Activated CD4-positive, alpha-beta memory T cell treated with anti-CD3 and anti-CD28 coated beads, Interleukin-2, amount 10 ng/mL, durations not matched to agents 7 days and 5 days (primary cell): ENCODE measurements around the gene DSCAM. TPM values are rescaled to one million over a fixed set of nuclear protein-coding genes. Genes with fewer than 3 reads are reported as not detected.

Source experiments
- CTCF ChIA-PET: fragments of 350-600 bp; sonication (Branson Sonifier 250); formaldehyde crosslinking; loops from one replicate; lab custom pipeline; 2021; ENCODE audit warnings: antibody characterized with exemption, inconsistent platforms; lab: Charles Lee
- POLR2A ChIA-PET: fragments of 350-600 bp; sonication (Branson Sonifier 250); formaldehyde crosslinking; loops from one replicate; lab custom pipeline; 2021; ENCODE audit warnings: antibody characterized with exemption; lab: Charles Lee
- DNase-seq: peaks from one replicate; pipeline ENCODE4 v3.0.0-alpha.2; 2020
- H3K27ac Mint-ChIP-seq: one replicate; pipeline ENCODE4 v1.8.0; 2021; ENCODE audit warnings: mild to moderate bottlenecking, mixed read lengths
- H3K27me3 Mint-ChIP-seq: one replicate; pipeline ENCODE4 v1.8.0; 2021; ENCODE audit warnings: mixed read lengths
- H3K36me3 Mint-ChIP-seq: one replicate; pipeline ENCODE4 v1.8.0; 2021; ENCODE audit warnings: low read depth, mixed read lengths
- H3K4me1 Mint-ChIP-seq: one replicate; pipeline ENCODE4 v1.8.0; 2021; ENCODE audit warnings: mixed read lengths
- H3K4me3 Mint-ChIP-seq: one replicate; pipeline ENCODE4 v1.8.0; 2021; ENCODE audit warnings: mild to moderate bottlenecking, mixed read lengths
- H3K9me3 Mint-ChIP-seq: one replicate; pipeline ENCODE4 v1.8.0; 2021; ENCODE audit warnings: mixed read lengths
- total RNA-seq, 2 experiments: library from RNA; stranded (reverse); gene quantifications; one replicate each; pipeline ENCODE4 v1.2.3, GENCODE V29; 2021

The DSCAM gene
- total RNA-seq, 2 experiments from 2014 or later, result not detected

DNA sequence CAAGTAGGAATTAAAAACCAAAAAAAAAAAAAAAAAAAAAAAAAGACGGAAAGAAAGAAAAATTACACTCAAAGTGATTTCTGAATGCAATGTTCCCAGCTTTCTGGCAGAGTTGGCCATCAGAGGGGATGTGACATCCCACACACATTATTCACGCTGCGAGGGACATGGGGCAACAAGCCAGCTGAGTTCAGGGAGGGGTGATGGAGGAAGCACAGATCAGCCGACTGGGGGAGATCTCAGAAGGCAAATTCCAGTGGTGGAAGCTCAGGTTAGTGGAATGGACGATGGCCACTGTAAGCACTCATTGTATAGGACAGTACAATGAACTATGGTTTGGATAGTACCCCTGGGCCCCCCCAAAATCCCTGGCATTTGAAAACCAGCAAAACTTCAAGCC lies 667.8 kb downstream of the DSCAM start:
- POLR2A ChIA-PET, result no interaction called here
- CTCF ChIA-PET, result interaction anchor here (0.7 kb wide), 1 partner anchor 27 kb away, joined by 5 read pairs; no protein-coding TSS in a partner anchor
- no peaks in the 10 kb centered on the region for H3K27me3 Mint-ChIP-seq
- H3K4me3 Mint-ChIP-seq, result no peak overlapping the region
- DNase-seq, result no peak
- H3K9me3 Mint-ChIP-seq, result peaks cover 48% of the 10 kb centered on the region
- peaks cover 9% of the 10 kb centered on the region for H3K36me3 Mint-ChIP-seq
- no peaks in the 10 kb centered on the region for H3K4me1 Mint-ChIP-seq
- no peak overlapping the region for H3K27ac Mint-ChIP-seq

DNA sequence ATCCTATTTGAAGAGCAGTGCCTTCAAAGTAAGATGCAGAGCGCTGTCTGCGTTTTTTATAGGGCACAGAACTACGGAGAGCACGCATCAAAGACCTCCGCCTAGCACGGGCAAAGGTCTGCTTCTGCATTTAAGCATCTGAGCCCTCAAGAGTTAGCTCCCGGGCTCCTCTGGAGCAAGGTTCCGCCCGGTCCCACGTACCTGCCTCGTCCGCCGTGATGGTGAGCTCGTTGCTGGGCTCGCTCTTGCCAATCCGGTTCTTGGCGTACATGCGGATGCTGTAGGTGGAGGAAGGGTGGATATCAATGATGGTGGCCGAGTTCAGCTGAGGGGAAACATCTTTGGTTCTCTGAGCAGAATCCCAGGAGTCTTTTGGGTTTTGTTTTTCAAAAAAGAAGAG lies 668.2 kb downstream of the DSCAM start:
- peaks cover 9% of the 10 kb centered on the region for H3K36me3 Mint-ChIP-seq
- DNase-seq, result no peak
- H3K27ac Mint-ChIP-seq, result no peak overlapping the region
- CTCF ChIA-PET, result interaction anchor here (0.7 kb wide), 1 partner anchor 27 kb away, joined by 5 read pairs; no protein-coding TSS in a partner anchor
- H3K9me3 Mint-ChIP-seq, result peaks cover 47% of the 10 kb centered on the region
- POLR2A ChIA-PET, result no interaction called here
- H3K4me1 Mint-ChIP-seq, result no peaks in the 10 kb centered on the region
- no peak overlapping the region for H3K4me3 Mint-ChIP-seq
- H3K27me3 Mint-ChIP-seq, result no peaks in the 10 kb centered on the region

DNA sequence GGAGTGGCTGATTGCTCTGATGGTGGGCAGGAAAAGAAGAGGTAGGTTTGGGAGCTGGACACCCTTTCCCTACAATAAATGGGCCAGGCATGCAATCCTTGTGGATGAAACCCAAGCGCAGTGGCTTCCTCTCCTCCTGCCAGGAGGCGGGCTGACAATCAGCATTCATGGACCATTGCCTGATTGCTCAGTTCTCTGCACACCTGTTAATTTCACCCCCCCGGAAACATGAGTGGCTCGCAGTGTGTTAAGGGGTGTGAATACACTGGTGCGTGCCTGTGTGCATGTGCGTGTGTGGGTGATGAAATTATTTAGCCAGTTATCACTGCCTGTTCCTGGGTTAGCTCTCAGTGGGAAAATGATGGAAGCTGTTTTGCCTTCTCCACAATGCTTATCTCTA lies 669.0 kb downstream of the DSCAM start:
- Mint-ChIP-seq H3K27ac (no peak overlapping the region), H3K36me3 (peaks cover 9% of the 10 kb centered on the region)
- POLR2A ChIA-PET, result no interaction called here

DNA sequence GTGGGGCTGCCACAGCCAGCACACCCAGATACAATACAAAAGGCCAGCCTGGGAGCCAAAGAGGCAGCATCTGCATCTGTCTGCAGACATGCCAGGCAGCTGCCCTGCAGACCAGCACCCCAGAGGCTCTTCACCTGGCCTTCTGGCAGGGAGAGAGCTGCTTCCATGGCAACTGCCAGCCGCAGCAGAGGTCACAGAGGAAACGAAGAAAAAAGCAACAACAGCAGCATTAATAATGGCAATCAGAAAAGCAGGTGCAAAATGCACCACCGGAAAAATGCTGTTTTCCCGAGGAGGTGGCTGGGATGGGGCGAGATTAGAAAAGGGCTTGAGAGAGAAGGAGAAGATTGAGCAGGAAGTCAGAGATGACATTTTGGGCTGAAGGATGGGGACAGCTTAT lies 670.2 kb downstream of the DSCAM start:
- no peak for DNase-seq
- ChIA-PET CTCF (no interaction called here), POLR2A (no interaction called here)
- Mint-ChIP-seq H3K4me3 (no peak overlapping the region), H3K9me3 (peaks cover 45% of the 10 kb centered on the region), H3K27ac (no peak overlapping the region), H3K4me1 (no peaks in the 10 kb centered on the region), H3K36me3 (peaks cover 2% of the 10 kb centered on the region), H3K27me3 (no peaks in the 10 kb centered on the region)

More for the DNA sequence above, 669.0 kb downstream of the DSCAM start:
- Mint-ChIP-seq H3K4me1 (no peaks in the 10 kb centered on the region), H3K4me3 (no peak overlapping the region), H3K9me3 (peaks cover 46% of the 10 kb centered on the region), H3K27me3 (no peaks in the 10 kb centered on the region)
- CTCF ChIA-PET, result no interaction called here
- no peak for DNase-seq

DNA sequence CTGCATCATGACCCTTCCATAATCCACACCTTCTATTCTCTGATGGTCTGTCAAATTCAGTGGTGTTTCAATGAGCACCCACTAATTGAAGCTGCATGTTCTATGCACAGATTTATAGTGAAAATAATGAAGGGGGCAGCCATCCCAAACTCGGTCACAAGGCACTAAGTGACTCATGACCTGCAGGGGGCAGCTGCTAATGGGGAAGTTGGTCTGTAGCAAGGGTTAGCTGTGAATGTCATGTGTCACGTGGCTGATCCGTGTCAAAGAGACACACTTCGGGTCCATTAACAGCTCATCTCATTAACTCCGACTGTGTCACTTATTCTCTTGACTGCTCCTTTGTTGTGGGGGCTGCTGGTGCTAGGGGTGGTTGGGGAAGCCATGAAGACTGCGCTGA lies 673.1 kb downstream of the DSCAM start:
- ChIA-PET POLR2A (no interaction called here), CTCF (no interaction called here)
- H3K4me1 Mint-ChIP-seq, result no peaks in the 10 kb centered on the region
- H3K27ac Mint-ChIP-seq, result no peak overlapping the region
- no peaks in the 10 kb centered on the region for H3K36me3 Mint-ChIP-seq
- no peak overlapping the region for H3K4me3 Mint-ChIP-seq
- no peaks in the 10 kb centered on the region for H3K27me3 Mint-ChIP-seq
- DNase-seq, result no peak
- peaks cover 36% of the 10 kb centered on the region for H3K9me3 Mint-ChIP-seq

DNA sequence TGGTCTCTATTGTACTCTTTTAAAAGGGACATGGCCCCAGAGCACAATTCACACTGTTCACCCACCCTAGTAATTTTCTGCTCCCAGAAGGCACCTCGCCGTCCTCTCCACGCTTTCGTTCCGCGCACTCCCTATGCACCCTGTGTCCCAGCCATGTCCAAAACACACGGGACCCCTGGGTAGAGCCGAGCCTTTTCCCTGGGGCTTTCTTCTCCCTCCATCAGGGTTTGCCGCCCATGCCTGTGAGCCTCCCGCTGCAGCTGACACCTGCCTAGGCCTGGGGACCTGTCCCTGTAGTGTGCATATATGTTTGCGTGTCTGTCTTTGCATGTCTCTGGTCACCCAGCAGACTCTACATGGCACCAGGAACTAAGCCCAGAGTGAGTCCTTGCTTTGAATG lies 677.0 kb downstream of the DSCAM start:
- POLR2A ChIA-PET, result no interaction called here
- no peaks in the 10 kb centered on the region for H3K36me3 Mint-ChIP-seq
- H3K4me3 Mint-ChIP-seq, result no peak overlapping the region
- H3K4me1 Mint-ChIP-seq, result no peaks in the 10 kb centered on the region
- H3K27me3 Mint-ChIP-seq, result no peaks in the 10 kb centered on the region
- H3K9me3 Mint-ChIP-seq, result peaks cover 41% of the 10 kb centered on the region
- DNase-seq, result no peak
- CTCF ChIA-PET, result no interaction called here
- H3K27ac Mint-ChIP-seq, result no peak overlapping the region

DNA sequence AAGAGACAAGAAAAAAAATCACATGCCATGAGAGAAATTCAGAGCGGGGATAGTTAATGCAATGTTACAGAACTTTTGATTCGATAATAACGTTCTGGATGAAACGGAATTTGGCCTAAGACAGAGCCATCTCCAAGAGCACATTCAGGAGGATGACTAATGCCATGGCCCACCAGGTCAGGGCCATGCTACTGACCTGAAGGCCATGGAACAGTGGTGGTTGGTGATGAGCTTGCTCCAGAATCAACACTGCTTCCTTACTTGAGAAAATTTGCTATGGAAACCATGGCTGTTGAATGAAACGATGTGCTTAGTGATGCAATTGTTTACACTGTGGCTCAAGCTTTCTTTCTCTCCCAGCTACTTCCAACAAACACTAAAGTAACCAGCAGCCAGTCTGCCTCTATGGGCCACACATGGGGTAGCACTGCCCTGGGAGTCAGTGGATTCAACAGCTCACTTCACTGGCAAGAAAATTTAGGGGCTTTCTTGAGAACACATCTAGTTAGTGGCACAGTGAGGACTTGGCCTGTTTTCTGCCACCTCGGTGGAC lies 680.6 kb downstream of the DSCAM start:
- Mint-ChIP-seq H3K36me3 (no peaks in the 10 kb centered on the region), H3K27me3 (no peaks in the 10 kb centered on the region), H3K9me3 (peaks cover 33% of the 10 kb centered on the region), H3K27ac (no peak overlapping the region), H3K4me3 (no peak overlapping the region), H3K4me1 (no peaks in the 10 kb centered on the region)
- CTCF ChIA-PET, result no interaction called here
- POLR2A ChIA-PET, result no interaction called here
- DNase-seq, result no peak

DNA sequence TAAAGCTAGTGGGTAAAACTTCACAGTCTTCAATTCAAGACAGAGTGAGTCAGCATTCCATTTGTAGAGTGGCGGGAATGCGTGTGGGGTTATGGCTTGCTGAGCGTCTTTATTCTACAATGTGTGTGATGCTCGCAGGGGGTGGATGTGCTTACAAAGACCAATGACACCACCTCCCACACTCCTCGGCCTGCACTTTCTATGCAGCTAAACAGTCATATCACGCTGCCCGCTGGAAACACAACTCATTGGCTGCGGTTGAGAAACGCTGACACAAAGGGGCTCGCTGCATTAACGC lies 681.2 kb downstream of the DSCAM start:
- CTCF ChIA-PET, result no interaction called here
- no peaks in the 10 kb centered on the region for H3K4me1 Mint-ChIP-seq
- H3K4me3 Mint-ChIP-seq, result no peak overlapping the region
- peaks cover 33% of the 10 kb centered on the region for H3K9me3 Mint-ChIP-seq
- POLR2A ChIA-PET, result no interaction called here
- no peak overlapping the region for H3K27ac Mint-ChIP-seq
- no peak for DNase-seq
- no peaks in the 10 kb centered on the region for H3K36me3 Mint-ChIP-seq
- no peaks in the 10 kb centered on the region for H3K27me3 Mint-ChIP-seq

DNA sequence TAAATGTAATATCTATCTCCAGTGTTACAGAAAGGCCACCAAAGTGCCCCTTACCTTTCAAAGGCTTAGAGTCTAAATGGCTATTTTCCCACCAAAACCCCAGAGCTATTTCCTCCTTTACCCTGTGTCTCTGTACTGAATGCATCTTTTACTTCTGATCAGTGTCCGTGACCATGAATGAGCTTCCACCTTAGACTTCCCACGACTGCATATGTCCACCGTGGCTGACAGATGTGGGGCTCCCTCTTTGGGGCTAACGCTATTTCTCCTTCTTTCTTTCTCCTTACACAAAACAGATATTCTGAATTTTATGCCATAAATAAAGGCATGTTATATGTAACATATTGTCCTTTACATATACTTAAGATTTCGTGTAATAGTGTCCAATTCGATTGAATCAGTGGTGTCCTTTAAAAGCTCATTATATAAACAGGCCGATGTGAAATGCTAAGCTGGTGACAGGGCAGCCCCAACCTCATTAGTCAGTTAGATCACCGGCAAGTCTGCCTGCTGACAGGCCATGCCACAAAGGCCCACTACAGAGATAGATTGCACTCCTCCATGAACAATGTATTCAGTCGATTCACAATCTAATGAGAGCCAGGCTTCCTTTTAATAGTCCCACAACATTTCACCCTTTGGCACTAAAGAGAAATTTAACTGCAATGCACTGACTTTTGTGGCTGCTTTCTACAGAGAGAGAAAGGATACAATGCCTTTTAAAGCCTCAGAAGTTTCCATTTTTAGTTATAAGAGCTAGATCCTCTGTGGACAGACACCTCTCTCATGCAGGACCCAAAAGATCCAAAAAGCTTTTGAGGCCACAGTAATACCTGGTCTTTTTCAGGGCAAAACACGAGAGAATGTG lies 681.8 kb downstream of the DSCAM start:
- H3K27ac Mint-ChIP-seq, result no peak overlapping the region

DNA sequence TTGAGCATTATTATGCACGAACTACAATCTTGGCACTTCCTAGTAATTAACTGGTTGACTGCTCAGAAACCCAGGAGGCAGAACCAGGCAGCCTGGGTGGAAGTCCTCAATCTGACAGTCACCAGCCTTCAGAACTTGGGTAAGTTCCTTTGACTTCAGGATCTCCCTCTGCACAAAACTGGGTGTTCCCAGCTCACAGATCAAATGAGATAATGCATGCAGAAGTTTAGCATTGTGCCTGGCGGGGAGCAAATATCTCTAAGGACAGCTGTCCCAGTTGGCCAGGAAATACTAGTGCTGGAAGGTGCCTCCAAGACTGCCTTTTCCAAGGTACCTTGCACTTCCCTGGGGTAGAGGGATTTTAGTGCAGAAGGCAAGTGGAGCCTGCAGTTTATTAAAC lies 684.9 kb downstream of the DSCAM start:
- ChIA-PET CTCF (no interaction called here), POLR2A (no interaction called here)
- Mint-ChIP-seq H3K36me3 (no peaks in the 10 kb centered on the region), H3K4me1 (no peaks in the 10 kb centered on the region), H3K27ac (no peak overlapping the region), H3K27me3 (no peaks in the 10 kb centered on the region), H3K9me3 (peaks cover 13% of the 10 kb centered on the region), H3K4me3 (no peak overlapping the region)
- DNase-seq, result no peak

More for the DNA sequence above, 681.8 kb downstream of the DSCAM start:
- CTCF ChIA-PET, result no interaction called here
- POLR2A ChIA-PET, result no interaction called here
- no peaks in the 10 kb centered on the region for H3K36me3 Mint-ChIP-seq
- H3K4me3 Mint-ChIP-seq, result no peak overlapping the region
- peaks cover 32% of the 10 kb centered on the region for H3K9me3 Mint-ChIP-seq
- no peaks in the 10 kb centered on the region for H3K4me1 Mint-ChIP-seq
- H3K27me3 Mint-ChIP-seq, result no peaks in the 10 kb centered on the region
- no peak for DNase-seq

DNA sequence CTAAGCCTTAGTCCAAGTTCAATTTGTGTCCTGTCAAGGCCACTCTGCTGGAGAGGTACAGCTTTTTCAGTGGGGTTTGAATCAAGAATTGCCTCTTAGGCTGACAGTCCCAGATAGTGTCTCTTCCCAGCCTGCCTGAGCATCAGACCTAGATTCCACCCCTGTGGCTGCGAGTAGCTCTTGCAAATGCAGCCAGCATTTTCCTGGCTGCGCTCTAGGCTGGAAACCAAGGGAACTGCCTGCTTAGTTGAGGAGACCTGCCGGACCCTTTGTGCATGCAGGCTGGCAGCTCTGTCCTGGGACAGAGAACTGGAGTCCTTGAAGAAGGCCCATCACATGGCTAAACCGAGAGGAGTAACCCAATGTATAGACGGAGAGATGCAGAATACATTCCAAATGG lies 686.0 kb downstream of the DSCAM start:
- no peak overlapping the region for H3K4me3 Mint-ChIP-seq
- peaks cover 13% of the 10 kb centered on the region for H3K9me3 Mint-ChIP-seq
- no peaks in the 10 kb centered on the region for H3K36me3 Mint-ChIP-seq
- ChIA-PET POLR2A (no interaction called here), CTCF (no interaction called here)
- no peaks in the 10 kb centered on the region for H3K27me3 Mint-ChIP-seq
- H3K27ac Mint-ChIP-seq, result no peak overlapping the region
- no peak for DNase-seq
- no peaks in the 10 kb centered on the region for H3K4me1 Mint-ChIP-seq

DNA sequence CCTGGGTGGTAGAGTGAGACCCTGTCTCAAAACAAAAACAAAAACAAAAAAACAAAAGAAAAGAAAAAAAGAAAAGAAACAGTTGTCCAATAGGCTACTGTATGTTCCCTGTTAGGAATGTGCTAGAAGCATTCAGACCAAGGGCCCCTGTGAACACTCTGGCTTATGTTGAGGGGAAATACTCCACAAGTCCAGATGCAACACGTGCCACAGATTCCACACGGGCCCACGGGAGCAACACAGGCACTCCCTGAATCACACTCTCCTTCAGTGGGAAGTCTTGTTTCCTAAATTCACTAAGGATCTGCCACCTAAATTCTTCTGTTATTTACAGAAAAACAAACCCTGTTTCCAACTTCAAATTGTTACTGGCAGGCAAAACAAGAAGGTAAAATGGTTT lies 688.6 kb downstream of the DSCAM start:
- H3K27ac Mint-ChIP-seq, result no peak overlapping the region
- H3K4me3 Mint-ChIP-seq, result no peak overlapping the region
- CTCF ChIA-PET, result no interaction called here
- no peak for DNase-seq
- H3K9me3 Mint-ChIP-seq, result peaks cover 6% of the 10 kb centered on the region
- no peaks in the 10 kb centered on the region for H3K27me3 Mint-ChIP-seq
- H3K36me3 Mint-ChIP-seq, result no peaks in the 10 kb centered on the region
- H3K4me1 Mint-ChIP-seq, result no peaks in the 10 kb centered on the region
- POLR2A ChIA-PET, result no interaction called here

DNA sequence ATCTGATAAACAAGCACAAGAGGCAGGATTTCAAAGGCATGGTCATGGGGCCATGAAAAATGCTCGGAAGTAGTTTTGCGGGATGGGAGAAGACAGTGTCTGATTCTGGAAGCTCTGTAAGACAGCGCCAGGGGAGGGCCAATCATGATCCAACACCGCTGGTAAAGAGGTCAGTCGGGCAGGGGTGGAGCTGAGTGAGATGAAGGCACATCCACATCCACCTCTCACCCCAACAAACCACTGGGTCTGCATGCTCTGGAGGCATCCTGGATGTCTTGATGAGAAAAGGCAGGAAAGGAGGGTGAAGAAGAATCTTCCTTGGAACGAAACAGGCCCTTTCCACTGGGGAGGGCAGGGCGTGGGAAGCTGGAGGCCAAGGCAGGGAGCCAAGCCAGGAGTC lies 691.4 kb downstream of the DSCAM start:
- ChIA-PET CTCF (interaction anchor here (1.2 kb wide), 1 partner anchor 12 kb away, joined by 3 read pairs; no protein-coding TSS in a partner anchor), POLR2A (no interaction called here)
- Mint-ChIP-seq H3K27me3 (no peaks in the 10 kb centered on the region), H3K27ac (no peak overlapping the region), H3K9me3 (peaks cover 10% of the 10 kb centered on the region), H3K4me1 (no peaks in the 10 kb centered on the region), H3K4me3 (no peak overlapping the region), H3K36me3 (no peaks in the 10 kb centered on the region)
- DNase-seq, result no peak

DNA sequence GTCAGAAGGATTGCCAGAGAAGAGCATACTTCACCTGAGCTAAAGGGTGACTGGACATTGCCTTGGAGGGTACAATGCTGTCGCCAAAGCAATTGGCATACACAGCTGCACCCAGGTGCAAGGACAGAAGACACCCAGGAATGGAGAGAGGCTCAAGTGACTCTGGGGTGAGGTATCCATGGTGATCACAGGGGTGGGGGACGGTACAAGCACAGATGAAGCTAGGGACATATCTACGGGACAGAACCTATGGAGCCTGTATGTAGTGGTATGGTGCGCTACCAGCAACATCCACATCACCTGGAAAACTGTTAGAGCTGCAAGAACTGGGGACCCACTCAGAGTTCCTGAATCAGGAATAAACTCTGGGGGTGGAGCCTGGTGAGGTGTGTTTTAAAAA lies 693.6 kb downstream of the DSCAM start:
- ChIA-PET CTCF (no interaction called here), POLR2A (no interaction called here)
- no peak overlapping the region for H3K4me3 Mint-ChIP-seq

More for the DNA sequence above, 693.6 kb downstream of the DSCAM start:
- Mint-ChIP-seq H3K36me3 (no peaks in the 10 kb centered on the region), H3K27me3 (no peaks in the 10 kb centered on the region), H3K9me3 (peaks cover 7% of the 10 kb centered on the region), H3K4me1 (no peaks in the 10 kb centered on the region), H3K27ac (no peak overlapping the region)
- DNase-seq, result no peak
